Measurements from ENCODE around the gene LIX1L. TPM values are rescaled to one million over a fixed set of nuclear protein-coding genes. Genes with fewer than 3 reads are reported as not detected.

Gene LIX1L
- total RNA-seq, 3 donors from 2014 or later = 40.7 to 43.3 (median 41.9) TPM

- Mint-ChIP-seq H3K9me3 (no peaks in the 10 kb centered on the region), H3K4me3 (peak overlapping the region; percentile 1)
- DNase-seq = no peak
Measured at GRCh38 chr1:145991735-145992412, 34.1 kb upstream of the LIX1L start.

GRCh38 chr1:145990249-145990855 lies 32.5 kb upstream of the LIX1L start:
- ATAC-seq (no peak), DNase-seq (no peak)
- peaks cover 29% of the 10 kb centered on the region for H3K36me3 Mint-ChIP-seq (ENCODE audit: insufficient read depth)
- H3K9me3 Mint-ChIP-seq = no peaks in the 10 kb centered on the region
- H3K4me3 Mint-ChIP-seq = no peak overlapping the region
- peaks cover 64% of the 10 kb centered on the region for H3K4me1 Mint-ChIP-seq (ENCODE audit: low read depth)
- no peaks in the 10 kb centered on the region for H3K27me3 Mint-ChIP-seq (ENCODE audit: low read depth)

More at GRCh38 chr1:145991735-145992412, 34.1 kb upstream of the LIX1L start:
- ATAC-seq = no peak
- H3K36me3 Mint-ChIP-seq (ENCODE audit: insufficient read depth) = peaks cover 31% of the 10 kb centered on the region
- no peaks in the 10 kb centered on the region for H3K27me3 Mint-ChIP-seq (ENCODE audit: low read depth)
- peaks cover 56% of the 10 kb centered on the region for H3K4me1 Mint-ChIP-seq (ENCODE audit: low read depth)

- DNase-seq (no peak), ATAC-seq (peak; percentile 35 to 51)
- no peak overlapping the region for H3K4me3 Mint-ChIP-seq
- peaks cover 14% of the 10 kb centered on the region for H3K36me3 Mint-ChIP-seq (ENCODE audit: insufficient read depth)
- no peaks in the 10 kb centered on the region for H3K27me3 Mint-ChIP-seq (ENCODE audit: low read depth)
- peaks cover 64% of the 10 kb centered on the region for H3K4me1 Mint-ChIP-seq (ENCODE audit: low read depth)
- no peaks in the 10 kb centered on the region for H3K9me3 Mint-ChIP-seq
Measured at GRCh38 chr1:145988773-145989172, 31.0 kb upstream of the LIX1L start.

DNA sequence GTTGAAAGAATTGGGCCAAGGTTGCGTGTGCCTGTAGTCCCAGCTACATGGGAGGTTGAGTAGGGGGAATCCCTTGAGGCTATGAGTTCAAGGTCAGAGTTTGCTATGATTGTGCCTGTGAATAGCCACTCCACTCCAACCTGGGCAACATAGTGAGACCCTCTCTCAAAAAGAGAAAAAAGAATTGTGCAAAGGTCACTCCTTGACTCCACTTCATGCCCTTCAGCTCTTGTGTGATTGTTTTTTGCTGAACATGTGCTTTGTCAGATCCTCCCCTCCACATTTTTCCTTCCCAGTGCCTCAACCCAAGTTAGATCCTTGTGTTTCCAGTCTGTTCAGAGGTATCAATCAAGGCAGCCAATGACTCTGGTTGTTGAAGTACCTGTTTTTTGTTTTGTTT lies 30.1 kb upstream of the LIX1L start:
- Mint-ChIP-seq H3K9me3 (no peaks in the 10 kb centered on the region), H3K27me3 (ENCODE audit: low read depth) (no peaks in the 10 kb centered on the region), H3K4me3 (no peak overlapping the region), H3K36me3 (ENCODE audit: insufficient read depth) (peaks cover 5% of the 10 kb centered on the region), H3K4me1 (ENCODE audit: low read depth) (peaks cover 55% of the 10 kb centered on the region)
- DNase-seq = no peak
- no peak for ATAC-seq

DNA sequence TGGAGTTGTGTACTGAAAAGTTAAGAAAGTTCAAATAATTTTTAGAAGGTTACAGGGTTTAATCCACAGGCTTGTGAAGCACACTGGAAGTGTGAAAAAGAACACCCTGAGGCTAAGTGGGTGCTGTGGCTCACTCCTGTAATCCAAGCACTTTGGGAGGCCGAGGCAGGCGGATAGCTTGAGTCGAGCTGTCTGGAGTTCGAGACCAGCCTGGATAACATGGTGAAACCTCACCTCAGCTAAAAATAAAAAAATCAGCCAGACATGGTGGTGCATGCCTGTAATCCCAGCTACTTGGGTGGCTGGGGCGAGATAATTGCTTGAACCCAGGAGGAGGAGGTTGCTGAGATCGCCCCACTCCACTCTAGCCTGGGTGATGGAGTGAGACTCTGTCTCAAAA lies 28.7 kb upstream of the LIX1L start:
- no peaks in the 10 kb centered on the region for H3K9me3 Mint-ChIP-seq
- DNase-seq (no peak), ATAC-seq (no peak)
- H3K4me1 Mint-ChIP-seq (ENCODE audit: low read depth) = peaks cover 42% of the 10 kb centered on the region
- no peaks in the 10 kb centered on the region for H3K27me3 Mint-ChIP-seq (ENCODE audit: low read depth)
- H3K36me3 Mint-ChIP-seq (ENCODE audit: insufficient read depth) = no peaks in the 10 kb centered on the region
- no peak overlapping the region for H3K4me3 Mint-ChIP-seq

DNA sequence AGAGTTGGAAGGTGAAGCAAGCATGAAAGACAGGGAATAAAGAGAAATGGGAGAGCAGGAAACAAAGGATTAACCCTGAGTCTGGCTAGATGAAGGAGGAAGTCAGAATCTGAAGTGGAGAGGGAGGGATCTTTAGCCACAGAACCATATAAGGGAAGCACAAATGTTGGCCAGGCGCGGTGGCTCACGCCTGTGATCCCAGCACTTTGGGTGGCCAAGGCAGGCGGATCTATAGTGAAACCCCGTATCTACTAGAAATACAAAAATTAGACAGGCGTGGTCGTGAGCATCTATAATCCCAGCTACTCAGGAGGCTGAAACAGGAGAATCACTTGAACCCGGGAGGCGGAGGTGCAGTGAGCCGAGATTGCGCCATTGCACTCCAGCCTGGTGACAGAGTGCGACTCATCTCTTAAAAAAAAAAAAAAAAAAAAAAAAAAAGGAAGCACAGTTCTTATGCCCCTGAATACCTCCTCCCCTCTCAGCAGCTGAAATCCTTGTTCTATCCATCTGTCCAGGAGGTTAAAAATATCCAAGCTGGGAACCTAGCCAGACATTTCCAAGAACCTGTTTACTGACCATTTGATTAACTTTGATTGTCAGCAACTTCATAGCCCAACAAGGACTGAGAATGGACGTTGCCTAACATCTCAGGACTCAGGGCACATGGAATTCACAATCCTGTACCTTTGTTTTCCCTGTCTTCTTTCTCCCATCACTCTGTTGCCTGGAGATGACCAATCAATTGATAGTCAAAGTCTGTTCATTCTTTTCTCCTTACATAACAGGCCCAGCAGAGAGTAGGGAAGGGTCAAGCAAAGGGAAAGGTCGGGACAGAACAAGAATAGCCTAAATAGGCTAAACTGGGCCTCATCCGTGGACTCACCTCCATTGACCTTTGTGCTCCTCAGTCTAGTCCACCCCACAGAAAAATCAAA lies 28.0 kb upstream of the LIX1L start:
- no peak for DNase-seq
- ATAC-seq = no peak
- H3K27me3 Mint-ChIP-seq (ENCODE audit: low read depth) = no peaks in the 10 kb centered on the region
- H3K4me1 Mint-ChIP-seq (ENCODE audit: low read depth) = peaks cover 37% of the 10 kb centered on the region
- no peak overlapping the region for H3K4me3 Mint-ChIP-seq
- H3K36me3 Mint-ChIP-seq (ENCODE audit: insufficient read depth) = no peaks in the 10 kb centered on the region
- H3K9me3 Mint-ChIP-seq = no peaks in the 10 kb centered on the region

GRCh38 chr1:145985129-145985501 lies 27.3 kb upstream of the LIX1L start:
- Mint-ChIP-seq H3K36me3 (ENCODE audit: insufficient read depth) (no peaks in the 10 kb centered on the region), H3K4me1 (ENCODE audit: low read depth) (peaks cover 32% of the 10 kb centered on the region)
- ATAC-seq = no peak

GRCh38 chr1:145983960-145984830 lies 26.4 kb upstream of the LIX1L start:
- no peaks in the 10 kb centered on the region for H3K27me3 Mint-ChIP-seq (ENCODE audit: low read depth)
- H3K36me3 Mint-ChIP-seq (ENCODE audit: insufficient read depth) = no peaks in the 10 kb centered on the region
- peak overlapping the region; percentile 3 for H3K4me3 Mint-ChIP-seq
- ATAC-seq (no peak), DNase-seq (no peak)
- H3K9me3 Mint-ChIP-seq = no peaks in the 10 kb centered on the region
- peaks cover 32% of the 10 kb centered on the region for H3K4me1 Mint-ChIP-seq (ENCODE audit: low read depth)

More at GRCh38 chr1:145985129-145985501, 27.3 kb upstream of the LIX1L start:
- no peak for DNase-seq
- no peaks in the 10 kb centered on the region for H3K27me3 Mint-ChIP-seq (ENCODE audit: low read depth)
- H3K9me3 Mint-ChIP-seq = no peaks in the 10 kb centered on the region
- no peak overlapping the region for H3K4me3 Mint-ChIP-seq

DNA sequence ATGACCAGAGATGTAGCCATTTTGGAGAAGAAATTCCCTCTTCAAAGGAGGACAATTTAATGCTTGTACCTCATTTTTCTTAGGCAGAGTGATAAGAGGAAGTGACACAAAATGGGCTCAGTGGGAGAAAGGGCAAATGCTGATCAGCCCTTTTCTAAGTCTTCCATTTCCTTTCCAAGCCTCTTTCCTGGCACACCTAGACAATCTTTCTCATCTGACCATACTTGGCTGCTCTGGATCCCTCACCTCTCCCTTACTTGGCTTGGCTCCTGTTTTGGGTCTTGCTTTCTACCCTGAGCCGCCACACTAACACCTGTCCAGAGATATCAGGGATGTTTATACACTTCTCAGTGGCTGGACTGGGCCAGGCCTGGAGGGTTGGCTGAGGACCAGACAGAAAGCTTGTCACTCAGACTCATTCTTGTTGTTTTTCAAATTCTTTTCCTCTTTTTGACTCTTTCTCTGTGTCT lies 25.4 kb upstream of the LIX1L start:
- Mint-ChIP-seq H3K9me3 (no peaks in the 10 kb centered on the region), H3K4me1 (ENCODE audit: low read depth) (peaks cover 25% of the 10 kb centered on the region), H3K4me3 (no peak overlapping the region), H3K36me3 (ENCODE audit: insufficient read depth) (no peaks in the 10 kb centered on the region), H3K27me3 (ENCODE audit: low read depth) (no peaks in the 10 kb centered on the region)
- ATAC-seq = no peak
- no peak for DNase-seq

- ATAC-seq = no peak
- H3K9me3 Mint-ChIP-seq = no peaks in the 10 kb centered on the region
- no peak overlapping the region for H3K4me3 Mint-ChIP-seq
- H3K36me3 Mint-ChIP-seq (ENCODE audit: insufficient read depth) = no peaks in the 10 kb centered on the region
- no peaks in the 10 kb centered on the region for H3K27me3 Mint-ChIP-seq (ENCODE audit: low read depth)
- no peak for DNase-seq
- H3K4me1 Mint-ChIP-seq (ENCODE audit: low read depth) = peaks cover 19% of the 10 kb centered on the region
Measured at GRCh38 chr1:145982010-145982723, 24.4 kb upstream of the LIX1L start.

- Mint-ChIP-seq H3K4me1 (ENCODE audit: low read depth) (peaks cover 13% of the 10 kb centered on the region), H3K27me3 (ENCODE audit: low read depth) (no peaks in the 10 kb centered on the region)
- no peak for ATAC-seq
Measured at GRCh38 chr1:145980457-145980994, 22.7 kb upstream of the LIX1L start.

DNA sequence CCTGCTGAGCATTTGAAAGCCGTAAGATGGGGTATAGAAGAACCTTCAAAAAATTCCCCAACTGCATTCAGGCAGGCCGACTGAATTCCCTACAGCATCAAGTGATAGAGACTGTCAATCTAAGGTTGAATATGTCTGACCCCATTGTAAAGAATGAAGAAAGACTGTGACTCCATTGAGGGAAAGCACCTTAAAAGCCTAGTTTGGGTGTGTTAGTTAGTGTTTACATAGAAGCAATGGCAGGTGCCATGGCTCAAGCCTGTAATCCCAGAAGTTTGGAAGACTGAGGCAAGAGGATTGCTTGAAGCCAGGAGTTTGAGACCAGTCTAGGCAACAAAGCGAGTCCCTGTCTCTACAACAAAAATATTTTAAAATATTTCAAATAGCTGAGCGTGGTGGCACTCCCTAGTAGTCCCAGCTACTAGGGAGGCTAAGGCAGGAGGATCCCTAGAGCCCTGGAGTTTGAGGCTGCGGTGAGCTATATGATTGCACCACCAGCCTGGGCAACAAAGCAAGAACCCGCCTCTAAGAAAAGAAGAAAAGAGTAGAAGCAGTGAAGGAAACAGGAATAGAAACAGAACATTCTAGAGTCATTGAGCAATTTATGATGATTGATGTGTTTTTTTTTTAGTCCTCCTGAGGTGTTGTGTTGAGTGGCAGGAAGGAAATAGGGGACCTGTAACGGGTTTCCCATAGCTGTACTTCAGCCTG lies 22.1 kb upstream of the LIX1L start:
- peak; percentile 4 to 10 for ATAC-seq
- Mint-ChIP-seq H3K9me3 (no peaks in the 10 kb centered on the region), H3K4me3 (no peak overlapping the region), H3K27me3 (ENCODE audit: low read depth) (no peaks in the 10 kb centered on the region), H3K36me3 (ENCODE audit: insufficient read depth) (no peaks in the 10 kb centered on the region), H3K4me1 (ENCODE audit: low read depth) (peaks cover 8% of the 10 kb centered on the region)
- DNase-seq = no peak

More at GRCh38 chr1:145980457-145980994, 22.7 kb upstream of the LIX1L start:
- H3K36me3 Mint-ChIP-seq (ENCODE audit: insufficient read depth) = no peaks in the 10 kb centered on the region
- no peak for DNase-seq
- no peak overlapping the region for H3K4me3 Mint-ChIP-seq
- no peaks in the 10 kb centered on the region for H3K9me3 Mint-ChIP-seq
